ENCODE results near the gene BAG1.

The BAG1 gene

GRCh38 chr9:33231623-33231942 is 32.9 kb downstream of the BAG1 start:
- H3K27ac Mint-ChIP-seq = no peak overlapping the region
- H3K4me1 Mint-ChIP-seq = no peaks in the 10 kb centered on the region
- H3K27me3 Mint-ChIP-seq (ENCODE audit: low read depth) = peaks cover 30% of the 10 kb centered on the region
- no peak overlapping the region for H3K4me3 Mint-ChIP-seq
- no peak for TF ChIP-seq CTCF (IDR thresholded peaks at IDR 0.05; ENCODE audit: unreplicated experiment in 3 of 3)
- no peaks in the 10 kb centered on the region for H3K9me3 Mint-ChIP-seq
- no peaks in the 10 kb centered on the region for H3K36me3 Mint-ChIP-seq (ENCODE audit: low read depth)

GRCh38 chr9:33230756-33231622 is 33.5 kb downstream of the BAG1 start:
- TF ChIP-seq CTCF (IDR thresholded peaks at IDR 0.05; ENCODE audit: unreplicated experiment in 3 of 3) = no peak
- H3K27ac Mint-ChIP-seq = no peak overlapping the region
- H3K4me1 Mint-ChIP-seq = peaks cover 1% of the 10 kb centered on the region
- peaks cover 28% of the 10 kb centered on the region for H3K27me3 Mint-ChIP-seq (ENCODE audit: low read depth)
- no peak overlapping the region for H3K4me3 Mint-ChIP-seq
- H3K9me3 Mint-ChIP-seq = no peaks in the 10 kb centered on the region
- H3K36me3 Mint-ChIP-seq (ENCODE audit: low read depth) = no peaks in the 10 kb centered on the region

- Mint-ChIP-seq H3K27ac (no peak overlapping the region), H3K9me3 (no peaks in the 10 kb centered on the region), H3K4me3 (no peak overlapping the region), H3K27me3 (ENCODE audit: low read depth) (peaks cover 20% of the 10 kb centered on the region), H3K36me3 (ENCODE audit: low read depth) (no peaks in the 10 kb centered on the region), H3K4me1 (peaks cover 11% of the 10 kb centered on the region)
- TF ChIP-seq CTCF (IDR thresholded peaks at IDR 0.05; ENCODE audit: unreplicated experiment in 3 of 3) = no peak
Measured at GRCh38 chr9:33229359-33230114, 35.0 kb downstream of the BAG1 start.

GRCh38 chr9:33228606-33229005 is 35.9 kb downstream of the BAG1 start:
- H3K27me3 Mint-ChIP-seq (ENCODE audit: low read depth) = peaks cover 17% of the 10 kb centered on the region
- no peak overlapping the region for H3K27ac Mint-ChIP-seq
- TF ChIP-seq CTCF (IDR thresholded peaks at IDR 0.05; ENCODE audit: unreplicated experiment in 3 of 3) = no peak
- peaks cover 11% of the 10 kb centered on the region for H3K4me1 Mint-ChIP-seq
- no peak overlapping the region for H3K4me3 Mint-ChIP-seq
- H3K36me3 Mint-ChIP-seq (ENCODE audit: low read depth) = no peaks in the 10 kb centered on the region
- H3K9me3 Mint-ChIP-seq = no peaks in the 10 kb centered on the region

- no peak overlapping the region for H3K27ac Mint-ChIP-seq
- no peak overlapping the region for H3K4me3 Mint-ChIP-seq
- no peak for TF ChIP-seq CTCF (IDR thresholded peaks at IDR 0.05; ENCODE audit: unreplicated experiment in 3 of 3)
- H3K36me3 Mint-ChIP-seq (ENCODE audit: low read depth) = no peaks in the 10 kb centered on the region
- no peaks in the 10 kb centered on the region for H3K9me3 Mint-ChIP-seq
- peaks cover 19% of the 10 kb centered on the region for H3K27me3 Mint-ChIP-seq (ENCODE audit: low read depth)
- peaks cover 13% of the 10 kb centered on the region for H3K4me1 Mint-ChIP-seq
Measured at GRCh38 chr9:33227741-33228140, 36.8 kb downstream of the BAG1 start.

Data from nephron (organoid).